ENCODE results near the gene ABCA5.

- TF ChIP-seq REST (IDR thresholded peaks at IDR 0.05; ENCODE audit: low read depth) (no peak), TEAD4 (IDR thresholded peaks at IDR 0.05) (no peak), FOXM1 (IDR thresholded peaks at IDR 0.05; ENCODE audit: borderline replicate concordance, low read depth) (no peak), MAX (IDR thresholded peaks at IDR 0.05) (no peak), CEBPB (IDR thresholded peaks at IDR 0.05) (no peak), TAF1 (IDR thresholded peaks at IDR 0.05; ENCODE audit: low read depth) (no peak), TCF12 (IDR thresholded peaks at IDR 0.05; ENCODE audit: low read depth) (no peak)
- TF ChIP-seq, protein P1, sequence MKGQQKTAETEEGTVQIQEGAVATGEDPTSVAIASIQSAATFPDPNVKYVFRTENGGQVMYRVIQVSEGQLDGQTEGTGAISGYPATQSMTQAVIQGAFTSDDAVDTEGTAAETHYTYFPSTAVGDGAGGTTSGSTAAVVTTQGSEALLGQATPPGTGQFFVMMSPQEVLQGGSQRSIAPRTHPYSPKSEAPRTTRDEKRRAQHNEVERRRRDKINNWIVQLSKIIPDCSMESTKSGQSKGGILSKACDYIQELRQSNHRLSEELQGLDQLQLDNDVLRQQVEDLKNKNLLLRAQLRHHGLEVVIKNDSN (IDR thresholded peaks at IDR 0.05) = no peak
These were observed 18.0 kb upstream of the ABCA5 start for GRCh38 chr17:69344939-69345338.
